Kidney glomerular epithelial cell (primary cell): ENCODE measurements around the gene C16orf96.
A peak's percentile ranks its signal among the peaks of the same experiment; 100 is the strongest.

Source experiments
- DNase-seq: peaks from one replicate; lab custom pipeline; 2025; lab: John Stamatoyannopoulos, UW

The C16orf96 gene

DNA sequence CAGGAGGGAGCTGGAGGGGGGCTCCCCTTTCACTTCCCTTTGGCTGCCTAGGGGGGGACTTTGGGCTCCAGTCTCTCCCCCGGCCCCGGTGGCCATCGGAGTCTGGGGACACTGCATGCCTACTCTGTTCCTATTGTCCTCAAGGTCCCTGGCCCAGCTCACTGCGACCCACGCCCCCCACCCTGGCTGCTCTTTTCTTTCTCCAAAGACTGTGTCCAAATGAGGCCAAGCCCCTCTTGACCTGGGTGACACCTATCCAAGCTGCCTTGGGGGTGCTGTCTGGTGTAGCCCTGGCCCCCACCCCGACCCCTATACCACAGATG lies 45.7 kb downstream of the C16orf96 start:
- DNase-seq = no peak

DNA sequence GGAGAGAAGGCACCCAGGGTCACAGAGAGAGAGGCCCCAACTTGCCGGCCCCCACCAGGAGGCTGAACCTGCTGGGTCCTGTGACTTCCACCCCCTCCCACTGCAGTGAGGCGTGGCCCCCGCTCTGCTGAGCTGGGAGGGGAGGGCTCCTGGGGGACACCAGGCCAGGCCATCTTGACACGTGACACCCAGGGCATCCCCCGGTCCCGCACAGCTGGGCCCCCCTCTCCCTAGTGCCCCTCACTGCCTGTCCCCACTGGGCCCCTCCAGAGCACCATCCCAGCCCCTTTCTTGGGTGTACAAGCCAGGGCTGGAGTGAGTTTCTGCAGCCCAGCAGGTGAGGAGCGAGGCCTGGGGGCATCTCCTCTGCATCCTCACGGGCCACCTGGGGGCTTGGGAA lies 46.2 kb downstream of the C16orf96 start:
- DNase-seq = no peak

DNA sequence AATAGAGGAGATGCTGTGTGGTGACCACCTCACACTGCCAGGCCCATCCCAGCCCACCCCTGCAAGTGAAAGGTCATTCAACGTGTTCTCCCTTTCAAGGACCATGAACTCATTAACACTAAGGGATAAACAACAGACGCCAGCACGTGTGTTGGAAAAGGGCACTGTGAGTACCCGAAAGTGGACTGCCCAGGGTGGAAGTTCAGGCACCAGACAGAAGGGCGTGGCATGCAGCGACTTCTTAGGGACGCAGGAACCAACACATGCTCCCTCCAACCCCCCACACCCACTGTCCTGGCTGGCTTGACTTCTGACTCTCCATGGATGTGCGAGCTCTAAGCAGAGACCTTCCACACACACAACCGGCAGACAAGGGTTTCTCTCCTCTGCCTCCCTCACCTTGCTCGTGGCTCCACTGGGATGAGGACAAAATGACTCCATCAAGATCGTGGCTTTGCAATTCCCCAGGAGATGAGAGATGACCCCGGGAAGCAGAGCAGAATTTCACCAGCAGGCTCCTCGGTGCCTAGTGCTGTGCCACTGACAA lies 47.6 kb downstream of the C16orf96 start:
- DNase-seq = no peak

DNA sequence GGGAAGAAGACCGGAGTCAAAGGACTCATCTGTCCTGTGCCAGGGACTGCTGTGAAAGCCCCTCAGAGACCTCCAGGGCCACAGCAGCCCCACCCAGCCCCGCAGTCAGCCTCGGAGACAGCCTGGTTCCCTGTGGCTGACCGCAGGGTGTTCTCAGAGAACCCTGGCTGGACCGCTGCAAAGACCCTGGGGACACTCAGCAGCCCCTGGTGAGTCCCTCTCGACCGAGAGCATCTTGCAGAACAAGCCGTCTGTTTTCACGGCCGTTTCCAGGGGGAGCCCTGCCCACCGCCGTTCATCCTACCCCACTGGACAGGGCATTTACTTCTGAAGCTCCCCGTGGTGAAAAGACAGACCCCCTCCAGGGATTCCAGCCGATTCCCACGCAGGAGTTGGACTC lies 48.3 kb downstream of the C16orf96 start:
- no peak for DNase-seq

DNA sequence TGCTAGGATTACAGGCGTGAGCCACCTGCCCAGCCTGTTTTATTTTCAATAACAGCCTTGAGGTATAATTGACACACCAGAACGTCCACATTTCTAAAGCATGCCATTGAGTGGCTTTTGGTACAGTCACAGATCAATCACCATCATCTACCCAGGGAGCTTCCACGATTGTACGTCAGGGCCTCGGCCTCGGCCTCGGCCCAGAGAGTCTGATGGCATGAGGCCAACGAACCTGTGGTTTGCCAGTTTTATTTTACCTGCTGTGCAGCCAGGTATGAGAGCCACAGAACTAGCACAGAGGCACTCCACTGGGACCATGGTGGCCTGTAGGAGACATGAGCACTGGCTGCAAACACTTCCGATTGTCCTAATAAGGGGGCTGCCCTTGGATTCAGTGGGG lies 50.2 kb downstream of the C16orf96 start:
- DNase-seq = no peak

DNA sequence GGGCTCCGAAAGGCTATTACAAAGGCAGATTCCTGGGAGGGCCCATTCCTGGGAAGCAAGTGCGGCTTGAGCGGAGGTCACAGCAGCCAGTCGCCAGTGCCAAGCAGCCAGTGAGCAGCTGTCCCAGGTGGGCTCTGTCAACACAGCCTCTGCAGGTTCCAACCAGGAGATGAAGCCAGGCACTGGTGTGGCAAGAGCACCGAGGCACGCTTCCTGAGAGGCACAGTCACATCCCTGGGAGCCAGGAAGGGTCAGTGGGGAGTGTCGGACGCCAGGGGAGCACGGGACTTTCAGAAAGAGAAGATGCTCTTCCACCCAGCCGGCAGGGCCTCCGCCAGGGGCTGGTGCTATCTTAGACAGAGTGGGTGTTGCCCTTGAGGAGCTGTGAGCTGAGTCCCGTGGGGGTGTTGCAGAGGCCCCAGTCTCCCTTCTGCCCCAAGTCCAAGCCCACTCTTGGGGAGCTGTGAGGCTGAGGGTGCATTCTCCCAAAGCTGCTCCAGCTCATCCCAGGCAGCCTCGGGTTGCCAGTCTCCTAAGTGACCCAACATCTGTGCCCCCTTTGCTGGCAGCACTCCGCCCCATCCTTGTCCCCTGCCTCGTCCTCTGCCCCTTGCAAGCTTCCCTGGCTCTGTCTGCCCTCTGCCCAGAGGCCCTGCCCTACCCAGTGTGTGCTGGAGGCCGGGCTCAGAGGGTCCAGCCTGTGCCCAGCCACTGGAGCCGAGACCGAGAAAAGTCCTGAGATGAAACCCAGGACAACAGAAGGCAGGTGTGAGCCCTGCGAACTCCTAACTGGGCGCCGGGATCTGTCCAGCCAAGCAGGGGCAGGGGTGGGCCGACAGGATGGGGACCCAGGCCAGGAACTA lies 51.9 kb downstream of the C16orf96 start:
- no peak for DNase-seq

DNA sequence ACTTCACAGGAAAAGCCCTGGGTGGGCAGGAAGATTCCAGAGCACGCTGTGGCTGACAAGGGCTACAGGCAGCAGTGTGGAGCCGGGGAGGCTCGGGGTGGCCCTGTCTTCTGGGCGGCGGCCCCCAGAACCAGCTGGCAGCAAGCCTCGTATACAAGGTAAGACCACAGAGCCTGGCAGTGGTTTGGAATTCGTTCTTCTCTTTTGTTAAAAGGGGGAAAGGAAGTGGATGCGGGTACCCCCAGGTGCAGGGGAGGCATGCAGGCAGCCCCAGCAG lies 52.5 kb downstream of the C16orf96 start:
- DNase-seq = no peak

DNA sequence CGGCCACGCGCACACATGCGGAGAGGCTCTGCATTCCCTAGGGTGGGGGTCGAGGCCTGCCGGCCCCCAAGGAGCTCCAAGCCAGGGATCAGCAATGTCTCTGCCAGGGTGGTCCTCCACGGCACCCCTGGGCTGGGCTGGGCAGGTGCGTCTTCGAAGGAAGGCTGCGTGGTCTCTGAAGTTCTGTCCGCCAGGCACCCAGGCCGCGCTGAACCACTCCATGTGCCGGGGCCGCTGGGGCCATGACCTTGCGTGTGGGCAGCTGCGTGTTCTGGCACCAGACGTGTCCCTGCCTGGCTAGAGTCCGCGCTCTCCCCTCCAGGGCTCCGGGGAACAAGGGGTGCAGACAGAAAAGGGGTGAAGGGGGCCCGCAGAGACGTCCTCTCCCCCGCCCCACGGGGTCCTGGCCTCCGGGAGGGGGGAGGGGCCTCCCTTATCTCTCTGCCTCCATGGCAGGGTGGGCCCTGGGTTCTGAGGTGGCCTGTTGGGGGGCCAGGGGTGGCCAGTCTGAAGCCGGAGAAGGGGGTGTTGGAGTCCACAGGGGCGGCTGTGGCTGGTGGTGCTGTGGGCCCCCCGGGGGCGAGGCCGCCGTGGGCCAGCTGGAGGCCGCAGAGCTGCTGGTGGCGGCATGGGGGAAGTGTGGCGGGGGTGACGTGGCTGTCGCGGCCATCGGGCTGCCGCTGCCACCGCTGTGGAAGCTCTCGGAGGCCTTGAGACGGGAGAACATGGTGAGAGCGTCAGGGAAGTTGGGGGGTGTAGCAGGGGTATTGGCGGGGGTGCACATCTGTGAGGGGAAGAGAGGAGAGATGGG lies 53.3 kb downstream of the C16orf96 start:
- no peak for DNase-seq

DNA sequence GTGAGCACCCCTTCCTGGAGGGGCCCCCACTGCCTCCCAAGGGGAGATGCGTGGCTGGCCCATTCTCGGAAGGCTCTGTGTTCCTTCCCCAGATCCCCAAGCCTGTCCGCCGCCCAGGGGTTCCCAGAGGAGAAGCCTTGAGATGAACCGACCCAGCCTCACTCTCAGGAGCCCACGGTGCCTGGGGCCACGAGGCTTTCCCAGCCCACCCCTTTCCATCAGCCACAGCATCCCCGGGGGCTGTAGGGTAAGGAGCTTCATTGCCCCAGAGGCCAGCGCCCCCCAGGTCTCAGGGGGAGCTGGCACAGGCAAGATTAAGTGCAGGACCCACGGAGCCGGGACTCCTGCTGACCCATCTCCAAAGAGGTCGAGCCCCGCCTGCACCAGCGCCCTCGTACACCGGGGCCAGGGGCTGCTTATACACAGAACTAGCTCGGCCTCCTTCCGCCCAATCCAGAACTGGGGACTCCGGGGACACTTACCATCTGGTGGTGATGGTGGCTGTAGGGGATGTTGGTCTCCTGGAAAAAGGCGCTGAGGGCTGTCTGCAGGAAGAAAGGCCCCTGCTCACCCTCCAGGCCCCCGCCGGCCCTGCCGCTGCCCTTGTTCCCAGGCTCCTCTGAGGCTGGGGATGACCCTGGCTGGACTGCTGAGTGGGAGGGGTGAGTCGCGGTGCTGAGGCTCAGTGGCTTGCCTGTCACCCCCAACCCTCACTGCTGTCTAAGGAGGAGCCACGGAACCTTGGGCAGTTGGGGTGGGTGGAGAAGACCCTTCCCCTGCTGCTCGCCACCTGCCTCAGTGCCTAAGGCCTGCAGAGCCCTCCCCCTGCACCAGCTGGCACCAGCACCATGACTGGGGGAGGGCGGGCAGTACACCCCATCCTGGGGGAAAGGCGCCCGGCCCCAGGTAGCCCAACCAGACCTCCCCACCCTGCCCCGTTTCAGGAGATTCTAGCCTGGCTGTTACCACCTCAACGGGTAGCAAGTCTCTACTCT lies 54.2 kb downstream of the C16orf96 start:
- DNase-seq = no peak

DNA sequence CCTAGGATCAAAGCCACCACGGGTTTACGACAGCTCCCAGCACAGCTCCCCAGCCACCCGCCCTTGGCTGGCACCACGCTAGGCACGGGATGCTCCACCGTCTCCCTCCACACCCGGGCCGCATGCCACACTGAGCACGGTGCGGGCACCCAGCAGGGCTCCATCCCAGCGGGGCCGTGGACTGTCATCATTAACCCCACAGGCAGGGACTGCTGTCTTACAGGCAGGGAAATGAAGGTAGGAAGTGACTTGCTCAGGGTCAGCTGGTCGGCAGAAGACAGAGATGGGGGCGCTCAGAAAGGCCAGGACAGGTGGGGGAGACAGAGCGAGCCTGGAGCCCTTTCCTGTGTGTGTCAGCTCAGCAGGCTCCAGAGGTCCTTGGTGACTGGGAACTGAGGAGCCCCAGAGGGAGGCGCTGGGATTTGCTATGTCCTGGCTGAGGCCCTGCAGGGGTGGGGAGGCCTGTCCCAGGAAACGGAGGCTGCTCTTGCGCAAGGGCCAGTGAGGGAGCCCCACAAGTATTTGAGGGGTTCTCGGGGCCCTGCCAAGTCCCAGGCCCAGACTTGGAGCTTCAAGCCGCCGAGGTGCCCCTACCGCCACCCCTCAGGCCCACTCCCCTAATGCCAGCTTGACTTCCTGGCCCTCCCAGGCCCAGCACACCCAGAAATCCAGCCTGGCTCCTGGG lies 55.3 kb downstream of the C16orf96 start:
- no peak for DNase-seq

DNA sequence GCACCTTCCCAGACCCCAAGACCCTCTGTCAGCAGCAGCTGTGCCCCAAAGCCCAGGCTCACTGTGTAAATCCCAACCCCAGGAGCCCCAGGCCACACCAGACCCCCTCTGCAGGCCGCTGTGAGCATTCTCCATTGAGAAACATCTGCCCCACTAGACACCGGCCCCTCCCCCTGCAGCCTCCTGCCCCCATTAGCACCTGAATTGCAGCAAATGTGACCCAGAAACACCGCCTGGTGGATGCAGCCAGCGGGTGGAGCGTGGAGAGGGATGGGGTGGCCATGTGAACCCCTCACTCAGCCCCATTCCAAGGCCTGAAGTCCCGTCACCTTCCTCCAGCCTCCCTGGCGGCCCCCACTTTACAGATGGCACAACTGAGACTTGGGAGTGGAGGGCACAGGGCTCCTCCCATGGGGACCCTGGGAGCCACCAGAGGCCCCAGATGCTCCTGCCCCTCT lies 56.4 kb downstream of the C16orf96 start:
- DNase-seq = no peak

DNA sequence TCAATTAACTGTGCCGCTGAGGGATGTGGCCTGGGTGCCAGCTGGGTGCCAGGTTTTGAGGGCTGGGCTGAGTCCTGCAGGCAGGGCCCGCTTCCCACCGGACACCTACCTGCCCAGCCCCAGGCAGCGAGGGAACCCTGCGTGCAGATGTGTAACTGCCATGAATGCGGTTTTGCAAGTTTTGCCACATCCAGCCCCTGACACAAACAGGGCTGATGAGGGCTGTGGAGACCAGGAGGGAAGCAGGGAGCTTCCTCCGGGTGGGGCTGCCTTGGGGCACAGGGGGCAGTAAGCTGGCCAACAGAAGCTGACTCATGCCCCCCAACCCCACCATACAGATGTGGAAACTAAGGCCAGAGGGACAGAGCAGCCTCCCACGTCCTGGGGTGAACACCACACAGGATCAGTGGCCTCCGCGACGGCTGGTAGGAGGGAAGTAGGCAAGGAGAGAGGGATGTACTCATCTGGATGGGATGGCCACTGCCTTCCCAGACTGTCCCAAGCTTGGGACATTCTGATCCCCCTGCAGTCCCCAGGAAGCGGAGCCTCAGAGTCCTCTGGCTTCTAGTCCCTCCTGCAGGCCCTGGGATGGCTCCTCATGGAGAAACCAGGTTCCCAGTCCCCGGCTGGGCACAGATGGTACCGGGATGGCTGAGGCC lies 57.0 kb downstream of the C16orf96 start:
- no peak for DNase-seq

DNA sequence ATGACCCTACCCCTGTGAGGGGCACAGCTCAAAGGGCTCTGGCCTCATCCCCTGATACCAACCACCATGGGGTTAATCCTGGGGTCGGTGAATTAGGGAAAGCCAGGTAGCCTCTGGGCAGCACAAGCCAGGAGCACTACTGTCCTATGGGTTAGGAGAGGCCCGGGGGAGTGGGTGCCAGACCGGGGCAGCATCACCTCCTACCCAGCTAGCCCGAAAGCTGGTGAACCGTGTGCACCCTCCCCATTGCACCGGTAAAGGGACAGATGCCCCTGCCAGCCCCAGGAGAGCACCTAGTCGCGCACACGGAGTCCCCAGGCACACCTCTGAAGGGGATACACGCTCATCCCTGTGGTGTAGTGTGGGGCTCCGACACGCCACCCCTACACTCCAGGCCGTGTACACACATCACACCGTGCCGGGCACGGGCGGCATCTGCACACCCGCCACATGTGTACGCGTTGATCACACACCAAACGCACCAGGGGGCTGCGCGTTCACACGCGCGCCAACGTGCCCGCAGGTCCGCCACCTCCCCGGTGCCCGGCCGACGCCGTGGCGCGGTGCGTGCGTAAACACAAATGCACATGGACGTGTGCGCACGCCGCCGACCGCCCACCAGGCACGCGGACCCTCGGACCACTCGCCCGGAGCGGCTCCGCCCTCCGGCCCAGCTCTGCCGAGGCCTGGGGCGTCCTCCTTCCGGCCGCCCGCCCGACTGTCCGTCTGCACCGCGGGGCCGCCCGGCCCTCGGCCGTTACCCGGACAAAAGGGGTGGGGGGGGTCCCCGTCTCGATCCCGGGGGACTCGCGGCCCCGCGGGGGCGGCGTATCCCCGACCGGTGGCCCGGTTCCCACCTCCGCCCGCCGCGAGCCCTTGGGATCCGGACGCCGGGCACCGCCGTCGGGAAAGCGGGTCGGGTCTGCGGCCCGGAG lies 57.8 kb downstream of the C16orf96 start:
- DNase-seq = peak; percentile 17

DNA sequence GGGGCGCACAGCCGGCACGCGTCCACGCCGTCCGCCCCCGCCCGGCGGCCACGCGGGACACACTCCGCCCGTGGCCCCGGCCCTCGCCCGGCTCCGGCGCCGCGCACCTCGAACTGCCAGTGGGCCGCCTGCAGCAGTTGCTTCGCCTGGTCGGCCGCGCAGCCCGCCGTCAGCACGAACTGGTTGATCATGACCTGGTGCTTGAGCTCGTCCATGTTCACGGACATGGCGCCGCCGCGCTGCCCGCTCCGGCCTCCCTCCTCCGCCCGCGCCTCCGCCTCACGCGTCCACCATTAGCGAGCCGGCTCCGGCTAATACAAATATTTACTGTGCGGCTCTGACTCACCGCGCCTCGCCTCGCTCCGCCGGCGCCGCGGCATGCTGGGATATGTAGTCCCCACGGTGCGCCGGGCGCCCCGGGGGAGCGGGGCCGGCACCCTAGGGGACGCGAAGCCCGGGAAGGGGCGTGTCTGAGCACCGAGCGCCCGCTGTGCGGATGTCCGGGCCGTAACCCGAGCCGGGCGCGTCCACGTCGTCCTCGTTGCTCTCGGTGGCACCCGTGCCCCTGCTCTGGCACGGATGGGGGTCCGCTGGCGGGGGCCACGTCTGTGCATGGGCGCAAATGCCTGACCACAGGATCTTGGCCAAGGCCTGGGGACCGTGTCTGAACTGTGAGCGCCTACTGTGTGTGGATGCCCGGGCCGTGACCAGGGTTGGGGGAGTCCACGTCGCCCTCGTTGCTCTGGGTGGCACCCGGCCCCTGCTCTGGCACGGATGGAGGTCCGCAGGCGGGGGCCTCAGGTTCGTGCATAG lies 58.6 kb downstream of the C16orf96 start, which contains the start of gene UBALD1:
Gene UBALD1, minus strand, starts transcription at position 318 of the 813 bp plus-strand sequence. Its CDS starts 91 bp downstream, at position 227.
- peak; percentile 61 for DNase-seq

DNA sequence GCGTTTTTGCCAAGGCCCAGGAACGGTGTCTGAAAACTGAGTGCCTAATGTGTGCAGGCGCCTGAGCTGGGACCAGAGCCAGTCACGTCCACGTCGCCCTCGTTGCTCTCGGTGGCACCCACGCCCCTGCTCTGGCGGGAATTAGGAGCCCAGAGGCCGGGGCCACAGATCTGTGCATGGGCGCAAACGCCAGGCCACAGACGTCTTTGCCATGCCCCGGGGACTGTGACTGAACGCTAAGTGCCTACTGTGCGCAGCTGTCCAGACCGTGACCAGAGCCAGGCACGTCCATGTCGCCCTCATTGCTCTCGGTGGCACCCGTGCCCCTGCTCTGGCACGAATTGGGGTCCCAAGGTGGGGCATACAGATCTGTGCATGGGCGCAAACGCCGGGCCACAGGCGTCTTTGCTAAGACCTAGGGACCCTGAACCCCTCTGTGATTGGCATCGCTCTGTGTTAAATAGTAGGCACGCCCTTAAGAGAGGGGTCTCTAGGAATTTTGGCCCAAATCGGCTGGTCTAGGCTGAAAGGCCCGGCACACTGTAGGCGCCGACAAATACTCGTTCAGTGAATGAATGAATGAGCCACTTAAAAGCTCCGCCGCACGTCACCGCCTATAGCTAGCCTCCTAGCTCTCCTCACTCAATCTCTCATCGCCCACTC lies 59.4 kb downstream of the C16orf96 start:
- DNase-seq = no peak

DNA sequence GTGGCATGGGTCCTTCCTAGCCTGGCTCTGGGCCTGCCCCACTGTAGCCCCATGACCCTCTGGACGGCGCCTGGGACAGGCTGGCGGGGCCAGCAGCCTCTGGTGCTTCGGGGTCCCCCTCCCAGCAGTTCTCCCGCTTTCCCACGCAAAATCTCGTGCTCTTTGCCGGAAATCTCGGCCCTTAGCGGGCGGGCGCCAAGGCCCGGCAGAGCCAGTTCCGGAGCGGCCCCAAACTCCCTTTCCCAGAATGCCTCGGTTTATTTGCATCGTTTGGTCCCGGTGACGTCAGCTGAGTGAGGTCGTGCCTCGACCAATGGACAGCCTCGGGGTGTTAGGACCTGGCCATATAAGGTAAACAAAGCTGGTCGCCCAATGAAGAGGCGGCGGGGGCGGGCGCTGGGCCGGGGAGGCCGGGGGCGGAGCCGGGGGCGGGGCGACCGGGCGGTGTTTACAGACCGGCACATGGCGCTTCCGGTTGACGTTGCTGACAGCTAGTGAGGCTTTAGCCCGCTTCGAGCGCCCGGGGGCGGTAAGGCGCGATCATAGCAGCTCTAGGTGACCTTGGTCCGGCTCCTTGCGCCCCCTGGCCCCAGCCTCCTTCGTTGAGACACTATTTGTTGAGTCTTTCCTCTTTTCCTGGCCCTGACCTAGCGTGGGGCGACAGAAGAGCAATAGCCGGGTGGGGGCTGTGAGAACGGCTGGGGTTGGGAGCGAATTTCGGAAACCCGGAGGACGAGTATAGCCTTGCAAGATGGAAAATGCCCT lies 60.1 kb downstream of the C16orf96 start:
- DNase-seq = peak; percentile 99

DNA sequence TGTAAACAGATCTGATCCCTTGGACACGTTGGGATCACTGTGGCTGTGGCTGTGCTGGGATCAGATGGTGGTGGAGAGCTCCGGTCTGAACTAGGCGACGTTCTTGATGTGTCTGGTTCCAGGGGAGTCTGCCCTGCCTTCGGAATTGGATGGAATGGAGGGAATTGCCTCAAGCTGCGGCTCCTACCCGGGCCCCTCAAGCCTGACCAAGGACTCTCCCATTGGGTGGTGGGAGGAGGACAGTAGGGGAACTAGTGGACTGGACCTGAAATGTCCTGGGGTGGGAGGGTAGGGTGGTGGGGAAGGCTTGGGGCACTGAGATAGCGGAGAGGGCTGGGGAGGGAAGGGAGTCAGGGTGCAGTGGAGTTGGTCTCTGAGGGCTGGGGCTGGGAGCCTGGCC lies 61.7 kb downstream of the C16orf96 start:
- no peak for DNase-seq
